AG04450 (cell line): ENCODE measurements around the gene GMDS. TPM values are rescaled to one million over a fixed set of nuclear protein-coding genes. Genes with fewer than 3 reads are reported as not detected.

Experiments
- CTCF ChIA-PET: fragments of 300-600, 350-600 bp; formaldehyde crosslinking; extraction: SDS; loops from one replicate; lab custom pipeline; 2022; ENCODE audit warnings: antibody characterized with exemption, inconsistent platforms; lab: Charles Lee
- POLR2A ChIA-PET: fragments of 350-600 bp; formaldehyde crosslinking; extraction: SDS; loops from one replicate; lab custom pipeline; 2021; ENCODE audit warnings: antibody characterized with exemption, inconsistent platforms; lab: Yijun Ruan, JAX
- DNase-seq: peaks from one replicate; pipeline ENCODE4 v3.0.0-alpha.2; 2011; ENCODE audit warnings: low read depth, low spot score
- H3K27ac ChIP-seq: one replicate; pipeline ENCODE4 v1.5.1; 2012; ENCODE audit warnings: low read depth, low read length, control low read depth
- H3K27me3 ChIP-seq: one replicate; pipeline ENCODE4 v1.6.0; 2012; ENCODE audit warnings: low read length; ENCODE audit not compliant: control insufficient read depth, insufficient read depth
- H3K4me3 ChIP-seq: 2 replicates; pipeline ENCODE4 v1.5.1; 2011; ENCODE audit warnings: mild to moderate bottlenecking, low read depth, low read length, control low read depth
- H3K9me3 ChIP-seq: 2 replicates; pipeline ENCODE4 v1.5.1; 2012; ENCODE audit warnings: low read length; ENCODE audit not compliant: control insufficient read depth, insufficient read depth
- polyA plus RNA-seq: library from polyadenylated mRNA; depleted of rRNA; stranded (reverse); fragments of >200 nt; gene quantifications from 2 replicates; pipeline ENCODE4 v1.2.3, GENCODE V29; 2011
- TF ChIP-seq, protein P1 (sequence below): IDR thresholded peaks from 2 replicates; pipeline ENCODE4 v1.5.1; 2011; ENCODE audit warnings: low read depth, low read length, control low read depth, inconsistent platforms

The GMDS gene
- polyA plus RNA-seq, 1 experiment: 26.4 TPM

- H3K27me3 ChIP-seq: no peaks in the 10 kb centered on the region
- H3K4me3 ChIP-seq: no peak overlapping the region
- ChIA-PET CTCF (interaction anchor here (0.6 kb wide), 1 partner anchor 45 kb away, joined by 6 read pairs; no protein-coding TSS in a partner anchor), POLR2A (no interaction called here)
- DNase-seq: no peak
- H3K9me3 ChIP-seq: no peaks in the 10 kb centered on the region; the same call in 1 of the 2 replicates
- no peak overlapping the region for H3K27ac ChIP-seq
- TF ChIP-seq, protein P1, sequence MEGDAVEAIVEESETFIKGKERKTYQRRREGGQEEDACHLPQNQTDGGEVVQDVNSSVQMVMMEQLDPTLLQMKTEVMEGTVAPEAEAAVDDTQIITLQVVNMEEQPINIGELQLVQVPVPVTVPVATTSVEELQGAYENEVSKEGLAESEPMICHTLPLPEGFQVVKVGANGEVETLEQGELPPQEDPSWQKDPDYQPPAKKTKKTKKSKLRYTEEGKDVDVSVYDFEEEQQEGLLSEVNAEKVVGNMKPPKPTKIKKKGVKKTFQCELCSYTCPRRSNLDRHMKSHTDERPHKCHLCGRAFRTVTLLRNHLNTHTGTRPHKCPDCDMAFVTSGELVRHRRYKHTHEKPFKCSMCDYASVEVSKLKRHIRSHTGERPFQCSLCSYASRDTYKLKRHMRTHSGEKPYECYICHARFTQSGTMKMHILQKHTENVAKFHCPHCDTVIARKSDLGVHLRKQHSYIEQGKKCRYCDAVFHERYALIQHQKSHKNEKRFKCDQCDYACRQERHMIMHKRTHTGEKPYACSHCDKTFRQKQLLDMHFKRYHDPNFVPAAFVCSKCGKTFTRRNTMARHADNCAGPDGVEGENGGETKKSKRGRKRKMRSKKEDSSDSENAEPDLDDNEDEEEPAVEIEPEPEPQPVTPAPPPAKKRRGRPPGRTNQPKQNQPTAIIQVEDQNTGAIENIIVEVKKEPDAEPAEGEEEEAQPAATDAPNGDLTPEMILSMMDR: no peak
Measured at GRCh38 chr6:1925743-1926430, 319.5 kb downstream of the GMDS start.

GRCh38 chr6:1923449-1923848 is 322.0 kb downstream of the GMDS start:
- Histone ChIP-seq H3K27me3 (no peaks in the 10 kb centered on the region), H3K27ac (no peak overlapping the region), H3K9me3 (no peaks in the 10 kb centered on the region; the same call in 1 of the 2 replicates), H3K4me3 (no peak overlapping the region)
- ChIA-PET CTCF (no interaction called here), POLR2A (no interaction called here)
- no peak for DNase-seq
- TF ChIP-seq, protein P1: no peak

DNA sequence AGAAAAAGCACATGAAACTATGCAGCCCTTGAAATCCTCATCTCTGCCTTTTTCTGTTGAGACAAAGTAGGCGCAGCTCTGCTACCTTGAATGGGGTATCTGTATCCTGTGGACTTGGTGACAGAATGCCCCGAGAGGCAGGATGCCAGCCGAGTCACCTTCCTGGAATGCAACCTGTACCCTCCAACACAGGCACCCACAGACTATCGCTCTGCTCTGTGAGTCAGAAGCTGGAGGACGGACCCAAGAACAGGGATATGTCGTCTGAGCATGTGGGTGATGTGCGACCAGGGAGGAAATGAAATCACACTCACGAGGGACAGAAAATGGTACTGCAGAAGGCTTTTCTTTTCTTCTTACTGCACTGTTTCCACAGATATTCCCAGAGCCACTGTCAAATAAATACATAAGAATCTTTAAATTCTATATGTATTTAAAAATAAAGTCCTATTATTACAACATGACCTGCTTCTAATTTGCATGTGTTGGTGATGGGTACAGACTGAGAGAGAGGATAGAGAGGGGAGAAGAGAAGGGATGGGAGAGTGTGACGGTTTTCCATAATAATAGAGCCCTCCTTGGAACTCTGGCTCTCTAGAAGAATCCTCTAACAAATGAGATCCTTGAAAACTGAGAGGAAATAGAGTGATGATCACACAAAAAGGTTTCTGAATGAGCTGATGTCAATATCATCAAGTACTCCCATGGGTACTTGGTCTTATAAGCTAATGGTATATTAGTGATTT is 327.6 kb downstream of the GMDS start:
- H3K27ac ChIP-seq: no peak overlapping the region
- TF ChIP-seq, protein P1: no peak
- POLR2A ChIA-PET: no interaction called here
- peak; percentile 26 for DNase-seq
- CTCF ChIA-PET: no interaction called here
- H3K9me3 ChIP-seq: no peaks in the 10 kb centered on the region
- no peak overlapping the region for H3K4me3 ChIP-seq
- H3K27me3 ChIP-seq: no peaks in the 10 kb centered on the region

DNA sequence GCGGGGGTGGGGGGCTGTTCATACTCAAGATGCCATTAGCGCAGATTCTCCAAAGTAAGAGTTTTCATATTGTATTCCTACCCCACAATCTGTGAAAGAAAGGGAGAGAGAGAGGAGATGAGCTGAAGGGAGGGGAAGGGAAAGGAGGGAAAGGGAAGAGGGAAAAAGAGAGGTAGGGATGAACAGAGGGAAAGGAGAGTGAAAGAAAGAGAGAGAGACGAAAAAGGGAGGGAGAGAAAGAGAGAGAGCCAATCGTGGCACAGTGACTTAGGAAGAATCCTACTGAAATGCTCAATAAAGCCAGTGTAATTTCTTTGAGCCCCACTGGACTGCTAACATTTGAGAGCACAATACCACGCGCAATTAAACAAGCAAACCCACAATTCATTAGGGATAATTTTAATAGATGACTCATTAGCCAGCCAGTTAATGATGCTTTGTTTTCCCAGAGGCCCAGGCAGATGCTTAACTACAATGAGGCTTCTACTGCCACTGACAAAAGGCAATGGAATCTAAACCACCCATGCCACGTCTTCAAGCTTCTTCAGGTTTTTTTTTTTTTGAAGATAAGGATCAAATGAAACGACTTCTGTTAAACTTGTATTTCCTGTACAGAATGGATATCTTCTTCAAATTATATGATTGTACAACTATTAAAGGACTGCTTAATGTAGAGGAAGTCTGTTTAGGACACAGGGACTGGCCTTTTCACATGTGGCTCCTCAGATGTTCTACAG is 328.9 kb downstream of the GMDS start:
- POLR2A ChIA-PET: no interaction called here
- no peak overlapping the region for H3K4me3 ChIP-seq
- no peaks in the 10 kb centered on the region for H3K27me3 ChIP-seq
- H3K27ac ChIP-seq: peak overlapping the region; percentile 25
- TF ChIP-seq, protein P1: no peak
- no peaks in the 10 kb centered on the region for H3K9me3 ChIP-seq
- CTCF ChIA-PET: interaction anchor here (0.6 kb wide), 2 partner anchors 13 to 438 kb away, joined by 3 read pairs; no protein-coding TSS in a partner anchor
- peak; percentile 21 for DNase-seq
